Fibroblast of peridontal ligament (primary cell): ENCODE measurements around the gene NR6A1.

Experiments used
- DNase-seq: peaks from one replicate; pipeline ENCODE4 v3.0.0-alpha.2; 2010; ENCODE audit errors: extremely low read depth

NR6A1 gene

GRCh38 chr9:124724415-124725067 is 46.6 kb downstream of the NR6A1 start:
- peak; percentile 62 for DNase-seq

- no peak for DNase-seq
Measured at GRCh38 chr9:124723352-124723751, 47.8 kb downstream of the NR6A1 start.

- peak; percentile 75 for DNase-seq
Measured at GRCh38 chr9:124721109-124721906, 49.8 kb downstream of the NR6A1 start.

DNA sequence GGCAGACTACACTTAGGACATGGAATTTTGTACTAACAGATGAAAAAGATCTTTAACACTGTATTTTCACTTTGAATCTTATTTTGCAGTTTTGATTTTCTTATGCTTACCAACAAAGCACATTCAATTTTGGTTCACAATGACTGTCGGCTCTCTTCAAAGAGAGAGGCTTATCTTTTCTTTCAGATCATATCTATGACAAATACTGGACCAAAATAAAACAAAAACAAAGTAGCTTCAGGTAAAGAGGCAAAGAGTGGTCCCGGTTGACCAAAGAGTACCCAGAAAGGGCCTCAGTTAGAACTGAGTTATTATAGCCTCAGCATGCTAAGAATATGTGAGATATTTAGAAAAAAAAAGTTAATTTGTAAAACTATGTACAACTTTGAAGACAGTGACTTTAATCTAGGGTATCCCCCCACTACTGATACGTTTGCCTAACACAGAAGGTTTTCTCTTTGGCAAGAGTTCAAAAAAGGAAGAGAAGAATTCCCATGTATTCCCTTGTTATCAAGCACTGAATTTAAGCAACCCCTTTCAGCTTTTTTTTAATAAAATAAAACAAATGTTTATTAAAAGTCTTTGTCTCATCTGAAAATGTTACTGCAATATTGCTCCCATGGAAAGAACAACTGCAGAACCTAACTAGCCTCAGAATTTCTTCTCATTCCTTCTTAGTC is 50.5 kb downstream of the NR6A1 start:
- no peak for DNase-seq

DNA sequence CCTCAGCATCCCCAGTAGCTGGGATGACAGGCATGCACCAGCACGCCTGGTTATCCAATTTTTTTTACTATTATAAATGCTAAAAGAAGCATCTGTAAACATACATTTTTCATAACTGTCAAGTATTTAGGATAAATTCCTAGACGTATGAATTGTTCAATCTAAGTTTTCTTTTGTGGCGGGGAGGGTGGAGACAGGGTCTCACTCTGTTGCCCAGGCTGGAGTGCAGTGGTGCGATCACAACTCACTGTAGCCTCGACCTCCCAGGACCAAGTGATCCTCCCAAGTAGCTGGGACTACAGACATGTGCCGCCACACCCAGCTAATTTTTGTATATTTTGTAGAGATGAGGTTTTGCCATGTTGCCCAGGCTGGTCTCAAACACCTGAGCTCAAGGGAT is 52.2 kb downstream of the NR6A1 start:
- no peak for DNase-seq

DNA sequence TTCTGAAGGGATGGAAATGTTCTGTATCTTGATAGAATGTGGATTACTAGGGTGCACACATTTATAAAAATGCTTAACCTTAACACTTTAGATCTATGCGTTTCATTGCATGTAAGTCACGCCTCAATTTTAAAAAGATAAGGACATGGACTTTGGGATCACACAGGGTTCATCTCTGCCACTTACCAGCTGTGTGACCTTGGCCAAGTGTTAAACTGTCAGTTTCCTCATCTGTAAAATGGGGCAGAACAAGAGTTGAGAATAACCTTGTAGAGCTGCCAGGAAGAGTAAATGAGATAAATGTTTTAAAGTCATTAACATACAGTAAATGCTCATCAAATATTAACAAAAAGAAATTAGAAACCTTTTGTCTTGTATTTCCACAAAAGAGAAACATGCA is 53.5 kb downstream of the NR6A1 start:
- DNase-seq, result no peak

DNA sequence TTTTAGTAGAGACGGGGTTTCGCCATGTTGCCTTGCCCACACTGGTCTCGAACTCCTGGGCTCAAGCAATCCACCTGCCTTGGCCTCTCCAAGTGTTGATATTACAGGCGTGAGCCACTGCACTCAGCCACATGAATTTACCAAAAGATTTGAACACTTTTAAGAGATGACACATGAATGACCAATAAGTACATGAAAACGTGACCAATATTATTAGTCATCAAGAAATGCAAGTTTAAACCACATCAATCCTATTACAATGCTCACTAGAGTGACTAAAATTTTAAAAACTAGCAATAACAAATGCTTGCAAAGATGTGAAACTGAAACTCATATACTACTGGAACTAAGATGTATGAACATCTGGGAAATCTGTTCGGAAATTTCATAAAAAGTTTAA is 54.3 kb downstream of the NR6A1 start:
- DNase-seq, result peak; percentile 27

GRCh38 chr9:124710766-124711165 is 60.3 kb downstream of the NR6A1 start:
- no peak for DNase-seq

- DNase-seq, result no peak
Measured at GRCh38 chr9:124709292-124709690, 61.8 kb downstream of the NR6A1 start.

DNA sequence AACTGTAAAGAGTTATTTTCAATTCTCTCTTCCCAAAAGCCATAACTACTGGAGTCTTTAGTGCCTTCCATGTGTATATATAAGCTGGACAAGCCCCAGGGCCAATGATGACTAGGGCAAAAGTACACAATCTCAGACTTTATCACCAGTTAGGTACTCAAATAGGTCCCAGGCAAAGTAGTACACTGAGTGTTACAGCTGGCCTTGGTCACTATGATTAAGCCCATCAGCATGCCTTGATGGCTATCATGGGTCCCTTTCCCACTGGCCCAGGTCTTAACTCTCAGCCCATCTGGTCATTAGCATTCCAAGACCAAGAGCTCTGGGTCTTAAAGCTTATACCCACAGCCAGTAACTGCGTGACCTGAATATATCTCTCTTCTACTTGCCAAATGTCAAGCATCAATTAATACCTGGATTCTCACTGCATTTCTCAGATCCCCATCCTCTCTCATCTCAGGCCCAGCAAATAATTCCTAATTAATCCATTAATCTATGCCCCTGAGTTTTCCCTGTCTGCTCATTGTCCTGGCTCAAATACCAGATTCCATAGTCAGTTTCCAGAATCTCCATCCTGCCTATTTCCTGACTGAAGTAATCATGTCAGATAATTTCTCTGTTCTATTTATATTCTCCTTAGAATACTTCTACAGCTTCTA is 62.3 kb downstream of the NR6A1 start:
- no peak for DNase-seq

- DNase-seq, result no peak
Measured at GRCh38 chr9:124708074-124708473, 63.0 kb downstream of the NR6A1 start.

DNA sequence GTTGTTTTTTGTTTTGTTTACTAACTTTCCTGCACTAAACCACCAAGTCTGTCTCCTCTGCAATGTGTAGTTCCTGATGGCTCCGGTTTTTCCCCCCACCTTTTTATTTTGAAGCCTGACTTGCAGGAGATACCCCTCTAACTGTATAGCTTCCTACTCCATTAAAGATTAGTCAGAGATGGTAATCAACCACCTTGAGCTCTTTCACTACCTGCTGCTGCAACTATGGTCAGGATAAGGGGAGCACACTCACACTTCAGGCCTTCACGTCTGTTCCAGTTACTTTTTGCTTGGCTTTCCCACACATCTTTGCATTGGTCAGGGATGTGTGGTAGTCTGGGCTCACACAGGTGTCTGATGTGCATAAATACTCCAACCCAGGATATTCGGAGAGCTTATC is 63.4 kb downstream of the NR6A1 start:
- DNase-seq, result no peak

- no peak for DNase-seq
Measured at GRCh38 chr9:124706685-124707084, 64.4 kb downstream of the NR6A1 start.

GRCh38 chr9:124699575-124699974 is 71.5 kb downstream of the NR6A1 start:
- no peak for DNase-seq

GRCh38 chr9:124698265-124698664 is 72.8 kb downstream of the NR6A1 start:
- no peak for DNase-seq

GRCh38 chr9:124697326-124698200 is 73.5 kb downstream of the NR6A1 start:
- no peak for DNase-seq

DNA sequence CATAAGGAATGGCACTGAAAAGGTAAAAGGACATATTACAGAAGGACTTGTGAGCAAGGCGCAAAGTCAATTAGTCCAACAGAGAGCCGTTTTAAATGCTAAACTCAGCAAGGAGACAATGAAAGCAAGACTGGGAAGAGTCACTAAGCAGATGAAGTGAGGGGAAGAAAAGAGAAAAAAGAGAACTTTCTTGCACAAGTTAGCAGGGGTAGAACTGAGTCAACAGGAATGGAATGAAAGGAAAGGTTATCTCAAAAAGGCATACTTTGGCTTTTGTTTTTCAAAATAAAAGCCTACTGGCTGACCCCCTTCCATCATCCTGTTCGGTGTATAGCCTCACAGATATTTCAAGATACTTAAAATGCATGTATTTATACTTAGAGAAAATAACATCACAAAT is 75.0 kb downstream of the NR6A1 start:
- no peak for DNase-seq

DNA sequence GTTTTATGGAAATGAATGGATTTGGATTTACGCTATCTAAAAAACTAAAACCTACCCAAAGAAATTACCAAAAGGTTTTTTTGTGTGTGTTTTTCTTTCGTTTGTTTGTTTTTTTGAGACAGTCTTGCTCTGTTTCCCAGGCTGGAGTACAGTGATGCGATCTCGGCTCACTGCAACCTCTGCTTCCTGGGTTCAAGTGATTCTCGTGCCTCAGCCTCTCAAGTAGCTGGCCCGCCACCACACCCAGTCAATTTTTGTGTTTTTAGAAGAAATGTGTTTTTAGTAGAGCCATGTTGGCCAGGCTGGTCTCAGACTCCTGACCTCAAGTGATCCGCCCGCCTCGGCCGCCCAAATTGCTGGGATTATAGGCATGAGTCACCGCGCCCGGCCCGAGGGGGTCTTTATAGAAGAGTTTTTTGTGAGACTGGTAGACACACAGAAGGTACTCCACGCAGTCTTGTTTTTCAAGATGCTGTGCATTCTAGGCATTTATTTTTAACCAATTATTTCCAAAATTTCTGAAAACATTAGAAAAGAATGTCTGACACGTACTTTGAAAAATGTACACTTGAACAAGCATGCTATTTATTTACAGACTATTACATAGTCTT is 75.7 kb downstream of the NR6A1 start:
- no peak for DNase-seq

GRCh38 chr9:124694414-124695279 is 76.5 kb downstream of the NR6A1 start:
- DNase-seq, result no peak

- DNase-seq, result no peak
Measured at GRCh38 chr9:124693403-124693802, 77.7 kb downstream of the NR6A1 start.
